GM18526 (cell line): ENCODE data around the gene AMN.

Experiments
- POLR2A ChIP-seq: IDR thresholded peaks from 3 replicates; pipeline ENCODE4 v1.6.1; 2011; ENCODE audit not compliant: insufficient read length; ENCODE audit errors: extremely low read depth

The AMN gene

GRCh38 chr14:102907303-102907844, 15.1 kb upstream of the AMN start:
- TF ChIP-seq POLR2A = no peak

GRCh38 chr14:102907980-102908730, 14.3 kb upstream of the AMN start:
- TF ChIP-seq POLR2A = no peak

- TF ChIP-seq POLR2A = no peak
Measured at GRCh38 chr14:102908766-102909455, 13.6 kb upstream of the AMN start.

- no peak for TF ChIP-seq POLR2A
Measured at GRCh38 chr14:102909462-102909861, 13.0 kb upstream of the AMN start.

- TF ChIP-seq POLR2A = no peak
Measured at GRCh38 chr14:102909911-102910310, 12.6 kb upstream of the AMN start.

- no peak for TF ChIP-seq POLR2A
Measured at GRCh38 chr14:102910442-102910841, 12.0 kb upstream of the AMN start.

- no peak for TF ChIP-seq POLR2A
Measured at GRCh38 chr14:102911541-102911951, 10.9 kb upstream of the AMN start.

- TF ChIP-seq POLR2A = no peak
Measured at GRCh38 chr14:102911991-102912761, 10.3 kb upstream of the AMN start.

- peak; percentile 2 for TF ChIP-seq POLR2A
Measured at GRCh38 chr14:102913341-102914211, 8.9 kb upstream of the AMN start.

- no peak for TF ChIP-seq POLR2A
Measured at GRCh38 chr14:102914474-102915291, 7.8 kb upstream of the AMN start.

- TF ChIP-seq POLR2A = no peak
Measured at GRCh38 chr14:102915292-102916110, 7.0 kb upstream of the AMN start.

- no peak for TF ChIP-seq POLR2A
Measured at GRCh38 chr14:102916347-102917055, 6.0 kb upstream of the AMN start.

- TF ChIP-seq POLR2A = no peak
Measured at GRCh38 chr14:102917056-102917385, 5.4 kb upstream of the AMN start.
